AG04450 (cell line): ENCODE data around the gene WWOX. TPM values are rescaled to one million over a fixed set of nuclear protein-coding genes. Genes with fewer than 3 reads are reported as not detected.

Source experiments
- CTCF ChIA-PET: fragments of 300-600, 350-600 bp; formaldehyde crosslinking; extraction: SDS; loops from one replicate; lab custom pipeline; 2022; ENCODE audit warnings: antibody characterized with exemption, inconsistent platforms; lab: Charles Lee
- POLR2A ChIA-PET: fragments of 350-600 bp; formaldehyde crosslinking; extraction: SDS; loops from one replicate; lab custom pipeline; 2021; ENCODE audit warnings: antibody characterized with exemption, inconsistent platforms; lab: Yijun Ruan, JAX
- DNase-seq: peaks from one replicate; pipeline ENCODE4 v3.0.0-alpha.2; 2011; ENCODE audit warnings: low read depth, low spot score
- H3K27ac ChIP-seq: one replicate; pipeline ENCODE4 v1.5.1; 2012; ENCODE audit warnings: low read depth, low read length, control low read depth
- H3K27me3 ChIP-seq: one replicate; pipeline ENCODE4 v1.6.0; 2012; ENCODE audit warnings: low read length; ENCODE audit not compliant: control insufficient read depth, insufficient read depth
- H3K4me3 ChIP-seq: 2 replicates; pipeline ENCODE4 v1.5.1; 2011; ENCODE audit warnings: mild to moderate bottlenecking, low read depth, low read length, control low read depth
- H3K9me3 ChIP-seq: 2 replicates; pipeline ENCODE4 v1.5.1; 2012; ENCODE audit warnings: low read length; ENCODE audit not compliant: control insufficient read depth, insufficient read depth
- polyA plus RNA-seq: library from polyadenylated mRNA; depleted of rRNA; stranded (reverse); fragments of >200 nt; gene quantifications from 2 replicates; pipeline ENCODE4 v1.2.3, GENCODE V29; 2011
- TF ChIP-seq, protein P1 (sequence below): IDR thresholded peaks from 2 replicates; pipeline ENCODE4 v1.5.1; 2011; ENCODE audit warnings: low read depth, low read length, control low read depth, inconsistent platforms

Gene WWOX
- polyA plus RNA-seq, 1 experiment, result 2.1 TPM

DNA sequence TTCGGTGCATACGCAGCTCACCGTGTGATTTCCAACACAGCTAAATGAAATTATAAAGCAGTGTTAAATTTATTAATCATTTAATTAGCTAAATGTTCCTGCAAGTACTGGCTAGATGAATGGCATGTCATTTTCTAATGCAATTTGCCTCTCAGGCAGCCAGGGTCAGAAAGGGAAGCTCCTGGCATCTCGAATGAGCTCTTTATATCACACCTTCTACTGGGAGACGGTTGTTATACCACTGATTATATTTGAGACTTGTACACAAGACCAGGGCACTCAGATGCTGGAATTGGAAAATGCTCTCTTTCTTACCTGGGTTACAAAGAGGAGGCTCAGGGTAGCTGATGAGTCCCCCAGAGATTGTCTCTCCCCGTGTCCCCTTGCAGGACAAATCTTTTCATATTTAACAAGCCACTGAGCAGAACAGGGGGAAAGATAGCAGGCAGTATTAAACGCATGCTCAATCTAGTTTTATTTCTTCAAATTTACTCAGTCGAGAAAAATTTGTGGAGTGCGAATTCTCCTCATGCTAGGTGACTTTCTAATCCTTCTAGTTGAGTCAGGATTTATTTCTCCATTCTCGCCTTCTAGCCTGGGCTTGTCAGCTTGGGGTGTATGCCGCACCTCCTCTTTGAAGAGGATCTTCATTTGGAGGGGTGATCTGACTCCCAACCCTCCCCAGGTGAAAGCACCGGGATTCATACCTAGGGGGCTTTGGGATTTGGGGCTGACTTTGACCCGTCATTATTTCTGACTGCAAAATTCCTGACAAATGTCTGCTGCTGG lies 1060.0 kb downstream of the WWOX start:
- TF ChIP-seq, protein P1, sequence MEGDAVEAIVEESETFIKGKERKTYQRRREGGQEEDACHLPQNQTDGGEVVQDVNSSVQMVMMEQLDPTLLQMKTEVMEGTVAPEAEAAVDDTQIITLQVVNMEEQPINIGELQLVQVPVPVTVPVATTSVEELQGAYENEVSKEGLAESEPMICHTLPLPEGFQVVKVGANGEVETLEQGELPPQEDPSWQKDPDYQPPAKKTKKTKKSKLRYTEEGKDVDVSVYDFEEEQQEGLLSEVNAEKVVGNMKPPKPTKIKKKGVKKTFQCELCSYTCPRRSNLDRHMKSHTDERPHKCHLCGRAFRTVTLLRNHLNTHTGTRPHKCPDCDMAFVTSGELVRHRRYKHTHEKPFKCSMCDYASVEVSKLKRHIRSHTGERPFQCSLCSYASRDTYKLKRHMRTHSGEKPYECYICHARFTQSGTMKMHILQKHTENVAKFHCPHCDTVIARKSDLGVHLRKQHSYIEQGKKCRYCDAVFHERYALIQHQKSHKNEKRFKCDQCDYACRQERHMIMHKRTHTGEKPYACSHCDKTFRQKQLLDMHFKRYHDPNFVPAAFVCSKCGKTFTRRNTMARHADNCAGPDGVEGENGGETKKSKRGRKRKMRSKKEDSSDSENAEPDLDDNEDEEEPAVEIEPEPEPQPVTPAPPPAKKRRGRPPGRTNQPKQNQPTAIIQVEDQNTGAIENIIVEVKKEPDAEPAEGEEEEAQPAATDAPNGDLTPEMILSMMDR, result no peak
- CTCF ChIA-PET, result no interaction called here
- no peak overlapping the region for H3K4me3 ChIP-seq

DNA sequence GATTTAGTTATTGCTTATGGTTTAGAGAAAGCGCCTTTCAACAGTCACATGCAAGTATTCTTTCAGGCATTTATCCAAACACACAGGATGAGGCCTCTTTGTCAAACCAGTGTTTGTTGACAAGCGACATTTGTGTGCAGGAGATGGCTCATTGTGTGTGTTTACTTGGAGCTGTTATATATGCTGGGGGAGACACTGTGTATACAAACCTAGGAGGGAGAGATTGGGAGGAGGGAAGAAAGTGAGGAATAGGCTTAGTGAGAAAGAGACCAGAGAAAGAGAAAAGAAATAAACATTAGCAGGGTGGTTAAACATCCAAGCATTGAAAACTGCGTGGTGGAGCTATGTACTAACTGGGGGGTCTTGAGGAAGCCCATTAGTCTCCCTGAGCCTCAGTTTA lies 1063.5 kb downstream of the WWOX start:
- Histone ChIP-seq H3K9me3 (peaks cover 38% of the 10 kb centered on the region), H3K27me3 (no peaks in the 10 kb centered on the region), H3K27ac (no peak overlapping the region), H3K4me3 (no peak overlapping the region)
- DNase-seq, result no peak
- ChIA-PET CTCF (no interaction called here), POLR2A (no interaction called here)
- TF ChIP-seq, protein P1, result no peak

More for the DNA sequence above, 1060.0 kb downstream of the WWOX start:
- no peak for DNase-seq
- peaks cover 37% of the 10 kb centered on the region for H3K9me3 ChIP-seq
- POLR2A ChIA-PET, result no interaction called here
- H3K27ac ChIP-seq, result no peak overlapping the region
- H3K27me3 ChIP-seq, result no peaks in the 10 kb centered on the region

DNA sequence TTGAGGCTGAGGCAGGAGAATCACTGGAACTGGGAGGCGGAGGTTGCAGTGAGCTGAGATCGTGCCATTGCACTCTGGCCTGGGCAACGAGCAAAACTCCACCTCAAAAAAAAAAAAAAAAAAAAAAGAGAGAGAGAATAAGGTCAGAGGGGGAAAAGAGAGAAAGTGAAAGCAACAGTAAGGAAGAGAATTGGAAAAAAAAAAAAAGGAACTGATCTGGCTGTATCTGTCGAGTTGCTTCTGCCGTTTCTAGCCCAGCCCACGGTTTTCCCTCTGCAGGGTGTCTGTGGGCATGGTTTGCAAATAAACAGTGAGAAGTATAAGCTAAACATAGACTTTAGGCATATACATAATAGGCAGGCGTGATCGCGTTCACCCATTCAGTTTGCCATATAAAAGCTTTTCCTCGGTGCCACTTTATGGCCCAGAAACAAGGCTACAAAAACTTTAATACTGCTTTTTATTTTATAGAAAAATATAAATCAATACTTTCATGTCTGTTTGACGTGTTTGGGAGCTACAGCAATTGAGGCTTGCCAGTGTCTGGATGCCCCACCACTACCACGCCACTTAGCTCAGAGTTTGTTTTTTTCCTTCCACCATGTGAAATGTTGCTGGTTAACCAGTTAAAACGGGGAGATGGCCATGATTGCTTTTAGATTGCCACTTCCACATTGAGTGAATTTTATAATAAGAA lies 1064.4 kb downstream of the WWOX start:
- Histone ChIP-seq H3K27ac (no peak overlapping the region), H3K4me3 (no peak overlapping the region), H3K27me3 (no peaks in the 10 kb centered on the region), H3K9me3 (peaks cover 42% of the 10 kb centered on the region)
- CTCF ChIA-PET, result no interaction called here
- TF ChIP-seq, protein P1, result no peak
- no peak for DNase-seq
- POLR2A ChIA-PET, result no interaction called here

DNA sequence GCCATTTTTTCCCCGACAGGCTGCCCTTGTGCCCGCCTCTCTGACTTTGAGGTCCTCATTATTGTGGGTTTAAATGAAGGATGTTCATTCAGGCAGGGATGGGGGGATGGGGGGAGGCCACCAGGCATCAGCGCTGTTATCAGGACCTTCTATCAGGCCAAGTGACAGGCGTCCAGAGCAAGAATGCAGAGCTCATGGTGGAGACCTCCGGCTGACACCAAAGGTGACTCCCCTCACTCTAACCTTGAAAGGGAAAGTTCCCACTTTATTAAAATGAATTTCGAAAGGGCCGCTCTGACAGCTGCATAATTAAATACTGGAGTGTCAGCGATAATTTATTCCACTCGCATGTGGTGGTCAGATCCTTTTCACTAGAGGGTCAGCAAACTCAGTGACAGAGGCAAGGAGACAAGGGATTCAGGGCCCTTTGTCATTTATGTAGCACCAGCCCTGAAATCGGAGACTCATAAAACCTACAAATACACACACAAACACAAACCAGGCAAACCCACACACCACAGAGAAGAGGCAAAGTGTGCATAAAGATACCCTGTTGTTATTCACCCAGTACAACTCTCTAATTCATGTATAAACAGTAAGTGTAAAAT lies 1065.0 kb downstream of the WWOX start:
- CTCF ChIA-PET, result no interaction called here
- Histone ChIP-seq H3K4me3 (no peak overlapping the region), H3K9me3 (peaks cover 47% of the 10 kb centered on the region), H3K27ac (no peak overlapping the region), H3K27me3 (no peaks in the 10 kb centered on the region)
- DNase-seq, result no peak
- TF ChIP-seq, protein P1, result no peak
- POLR2A ChIA-PET, result no interaction called here

DNA sequence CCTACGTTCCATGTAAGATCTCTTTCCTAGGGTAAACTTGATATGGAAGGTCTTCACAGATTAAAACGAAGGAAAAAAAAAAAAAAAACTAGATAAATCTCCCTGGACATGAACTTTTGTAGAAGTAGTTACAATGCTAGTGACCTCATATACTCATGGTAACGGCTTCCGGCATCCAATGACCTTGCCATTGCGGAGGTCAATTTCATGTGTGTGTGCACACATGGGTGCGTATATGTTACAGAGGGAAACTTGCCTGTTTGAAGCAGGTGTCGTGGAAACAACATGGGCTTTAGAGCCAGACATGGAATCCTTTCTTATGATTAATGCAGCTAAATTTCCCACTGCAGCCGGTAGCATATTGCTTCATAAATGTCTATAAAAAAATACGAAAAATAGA lies 1065.6 kb downstream of the WWOX start:
- Histone ChIP-seq H3K4me3 (no peak overlapping the region), H3K27me3 (no peaks in the 10 kb centered on the region), H3K9me3 (peaks cover 46% of the 10 kb centered on the region), H3K27ac (no peak overlapping the region)
- ChIA-PET CTCF (no interaction called here), POLR2A (no interaction called here)
- TF ChIP-seq, protein P1, result no peak
- no peak for DNase-seq
